ENCODE results near the gene NASP.

DNA sequence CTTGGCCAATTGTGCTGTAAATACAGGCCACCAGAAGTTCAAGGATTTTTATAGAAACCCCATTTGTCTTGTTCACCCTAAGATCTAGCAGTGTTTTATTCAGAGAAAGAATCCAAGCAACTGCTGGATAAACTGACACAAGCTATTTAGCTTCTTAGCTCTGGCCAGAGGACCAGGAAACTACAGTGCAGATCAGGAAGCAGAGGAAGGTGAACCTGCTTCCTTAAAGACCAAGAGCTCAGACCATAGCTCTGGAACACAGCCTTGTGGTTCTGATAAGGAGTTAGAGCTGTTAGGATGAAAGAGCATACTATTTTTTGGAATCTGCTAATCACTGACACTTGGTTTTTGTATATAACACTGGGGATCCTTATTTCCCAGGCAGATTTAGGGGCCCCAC lies 45.2 kb downstream of the NASP start:
- TF ChIP-seq, protein P1, sequence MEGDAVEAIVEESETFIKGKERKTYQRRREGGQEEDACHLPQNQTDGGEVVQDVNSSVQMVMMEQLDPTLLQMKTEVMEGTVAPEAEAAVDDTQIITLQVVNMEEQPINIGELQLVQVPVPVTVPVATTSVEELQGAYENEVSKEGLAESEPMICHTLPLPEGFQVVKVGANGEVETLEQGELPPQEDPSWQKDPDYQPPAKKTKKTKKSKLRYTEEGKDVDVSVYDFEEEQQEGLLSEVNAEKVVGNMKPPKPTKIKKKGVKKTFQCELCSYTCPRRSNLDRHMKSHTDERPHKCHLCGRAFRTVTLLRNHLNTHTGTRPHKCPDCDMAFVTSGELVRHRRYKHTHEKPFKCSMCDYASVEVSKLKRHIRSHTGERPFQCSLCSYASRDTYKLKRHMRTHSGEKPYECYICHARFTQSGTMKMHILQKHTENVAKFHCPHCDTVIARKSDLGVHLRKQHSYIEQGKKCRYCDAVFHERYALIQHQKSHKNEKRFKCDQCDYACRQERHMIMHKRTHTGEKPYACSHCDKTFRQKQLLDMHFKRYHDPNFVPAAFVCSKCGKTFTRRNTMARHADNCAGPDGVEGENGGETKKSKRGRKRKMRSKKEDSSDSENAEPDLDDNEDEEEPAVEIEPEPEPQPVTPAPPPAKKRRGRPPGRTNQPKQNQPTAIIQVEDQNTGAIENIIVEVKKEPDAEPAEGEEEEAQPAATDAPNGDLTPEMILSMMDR (IDR thresholded peaks at IDR 0.05): no peak
- TF ChIP-seq POLR2A (IDR thresholded peaks at IDR 0.05): no peak
